ENCODE data around the gene TAF5L.

The TAF5L gene

GRCh38 chr1:229625915-229626831, at the start of gene TAF5L, which contains the start of gene URB2:
Gene TAF5L (minus strand): TSS chr1:229626122. CDS start chr1:229614482, 11,640 bp downstream.
Gene URB2 (plus strand): TSS chr1:229626247. CDS start chr1:229627634, 1,387 bp downstream.
- peak; percentile 92 for DNase-seq

GRCh38 chr1:229675396-229675795, 49.5 kb upstream of the TAF5L start:
- DNase-seq, result no peak

GRCh38 chr1:229674042-229674441, 48.1 kb upstream of the TAF5L start:
- DNase-seq, result no peak

- DNase-seq, result no peak
Measured at GRCh38 chr1:229672246-229672645, 46.3 kb upstream of the TAF5L start.

GRCh38 chr1:229671310-229671709, 45.4 kb upstream of the TAF5L start:
- DNase-seq, result no peak

GRCh38 chr1:229669333-229669732, 43.4 kb upstream of the TAF5L start:
- DNase-seq, result no peak

GRCh38 chr1:229666585-229666984, 40.7 kb upstream of the TAF5L start:
- no peak for DNase-seq

GRCh38 chr1:229665912-229666558, 40.1 kb upstream of the TAF5L start:
- no peak for DNase-seq

- DNase-seq, result peak; percentile 91
Measured at GRCh38 chr1:229664133-229664689, 38.3 kb upstream of the TAF5L start.

GRCh38 chr1:229661897-229662296, 36.0 kb upstream of the TAF5L start:
- no peak for DNase-seq

GRCh38 chr1:229661022-229661877, 35.3 kb upstream of the TAF5L start:
- DNase-seq, result peak; percentile 86

GRCh38 chr1:229657993-229658755, 32.3 kb upstream of the TAF5L start:
- no peak for DNase-seq

- DNase-seq, result no peak
Measured at GRCh38 chr1:229655781-229656180, 29.9 kb upstream of the TAF5L start.

- no peak for DNase-seq
Measured at GRCh38 chr1:229653420-229653819, 27.5 kb upstream of the TAF5L start.

- no peak for DNase-seq
Measured at GRCh38 chr1:229651546-229651945, 25.6 kb upstream of the TAF5L start.

- no peak for DNase-seq
Measured at GRCh38 chr1:229650045-229650444, 24.1 kb upstream of the TAF5L start.

GRCh38 chr1:229648406-229648805, 22.5 kb upstream of the TAF5L start:
- no peak for DNase-seq

- DNase-seq, result no peak
Measured at GRCh38 chr1:229645324-229645993, 19.5 kb upstream of the TAF5L start.

- no peak for DNase-seq
Measured at GRCh38 chr1:229643996-229644745, 18.2 kb upstream of the TAF5L start.

- DNase-seq, result no peak
Measured at GRCh38 chr1:229642970-229643369, 17.0 kb upstream of the TAF5L start.

- DNase-seq, result no peak
Measured at GRCh38 chr1:229642376-229642775, 16.5 kb upstream of the TAF5L start.
